RWPE2 (cell line): Measurements from ENCODE around the gene C1orf174.

Source experiments
- ATAC-seq: fragments of 200-7000 bp; cut with Tn5 transposase; 3 replicates; pipeline ENCODE4 v1.9.1; 2021; ENCODE audit warnings: low read depth
- DNase-seq: peaks from one replicate; pipeline ENCODE4 v3.0.0-alpha.2; 2020; ENCODE audit warnings: low spot score
- H3K27ac ChIP-seq: fragments of 450-650 bp; 2 replicates; pipeline ENCODE4 v1.5.1; 2017; ENCODE audit warnings: mild to moderate bottlenecking; ENCODE audit not compliant: poor library complexity, severe bottlenecking
- H3K27me3 ChIP-seq: fragments of 250-450 bp; sonication (Bioruptor Pico); 2 replicates; pipeline ENCODE4 v1.5.1; 2021; ENCODE audit warnings: mild to moderate bottlenecking, moderate library complexity; ENCODE audit not compliant: insufficient read depth, poor library complexity, severe bottlenecking
- H3K36me3 ChIP-seq: fragments of 250-450 bp; sonication (Bioruptor Pico); 2 replicates; pipeline ENCODE4 v1.5.1; 2020; ENCODE audit warnings: low read depth, mild to moderate bottlenecking, moderate library complexity
- H3K4me1 ChIP-seq: fragments of 250-450 bp; sonication (Bioruptor Pico); 2 replicates; pipeline ENCODE4 v1.5.1; 2021; ENCODE audit warnings: mild to moderate bottlenecking, moderate library complexity; ENCODE audit not compliant: insufficient read depth, poor library complexity, severe bottlenecking
- H3K4me3 ChIP-seq: fragments of 250-450 bp; sonication (Bioruptor Pico); 2 replicates; pipeline ENCODE4 v1.5.1; 2021; ENCODE audit warnings: mild to moderate bottlenecking, moderate library complexity; ENCODE audit not compliant: severe bottlenecking
- H3K9me3 ChIP-seq: fragments of 250-450 bp; sonication (Bioruptor Pico); 2 replicates; pipeline ENCODE4 v1.5.1; 2021; ENCODE audit warnings: mild to moderate bottlenecking, moderate library complexity; ENCODE audit not compliant: severe bottlenecking
- TF ChIP-seq, protein P1 (sequence below): fragments of 450-650 bp; IDR thresholded peaks from one replicate; pipeline ENCODE4 v1.5.1; 2017; ENCODE audit warnings: mild to moderate bottlenecking, moderate library complexity; ENCODE audit not compliant: poor library complexity, severe bottlenecking

Gene C1orf174

GRCh38 chr1:3931007-3931912, 31.2 kb upstream of the C1orf174 start:
- no peak for DNase-seq
- Histone ChIP-seq H3K4me1 (no peaks in the 10 kb centered on the region), H3K36me3 (no peaks in the 10 kb centered on the region), H3K27me3 (peaks cover 4% of the 10 kb centered on the region), H3K27ac (no peak overlapping the region), H3K4me3 (no peak overlapping the region), H3K9me3 (no peaks in the 10 kb centered on the region)
- no peak for ATAC-seq
- TF ChIP-seq, protein P1, sequence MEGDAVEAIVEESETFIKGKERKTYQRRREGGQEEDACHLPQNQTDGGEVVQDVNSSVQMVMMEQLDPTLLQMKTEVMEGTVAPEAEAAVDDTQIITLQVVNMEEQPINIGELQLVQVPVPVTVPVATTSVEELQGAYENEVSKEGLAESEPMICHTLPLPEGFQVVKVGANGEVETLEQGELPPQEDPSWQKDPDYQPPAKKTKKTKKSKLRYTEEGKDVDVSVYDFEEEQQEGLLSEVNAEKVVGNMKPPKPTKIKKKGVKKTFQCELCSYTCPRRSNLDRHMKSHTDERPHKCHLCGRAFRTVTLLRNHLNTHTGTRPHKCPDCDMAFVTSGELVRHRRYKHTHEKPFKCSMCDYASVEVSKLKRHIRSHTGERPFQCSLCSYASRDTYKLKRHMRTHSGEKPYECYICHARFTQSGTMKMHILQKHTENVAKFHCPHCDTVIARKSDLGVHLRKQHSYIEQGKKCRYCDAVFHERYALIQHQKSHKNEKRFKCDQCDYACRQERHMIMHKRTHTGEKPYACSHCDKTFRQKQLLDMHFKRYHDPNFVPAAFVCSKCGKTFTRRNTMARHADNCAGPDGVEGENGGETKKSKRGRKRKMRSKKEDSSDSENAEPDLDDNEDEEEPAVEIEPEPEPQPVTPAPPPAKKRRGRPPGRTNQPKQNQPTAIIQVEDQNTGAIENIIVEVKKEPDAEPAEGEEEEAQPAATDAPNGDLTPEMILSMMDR = no peak

DNA sequence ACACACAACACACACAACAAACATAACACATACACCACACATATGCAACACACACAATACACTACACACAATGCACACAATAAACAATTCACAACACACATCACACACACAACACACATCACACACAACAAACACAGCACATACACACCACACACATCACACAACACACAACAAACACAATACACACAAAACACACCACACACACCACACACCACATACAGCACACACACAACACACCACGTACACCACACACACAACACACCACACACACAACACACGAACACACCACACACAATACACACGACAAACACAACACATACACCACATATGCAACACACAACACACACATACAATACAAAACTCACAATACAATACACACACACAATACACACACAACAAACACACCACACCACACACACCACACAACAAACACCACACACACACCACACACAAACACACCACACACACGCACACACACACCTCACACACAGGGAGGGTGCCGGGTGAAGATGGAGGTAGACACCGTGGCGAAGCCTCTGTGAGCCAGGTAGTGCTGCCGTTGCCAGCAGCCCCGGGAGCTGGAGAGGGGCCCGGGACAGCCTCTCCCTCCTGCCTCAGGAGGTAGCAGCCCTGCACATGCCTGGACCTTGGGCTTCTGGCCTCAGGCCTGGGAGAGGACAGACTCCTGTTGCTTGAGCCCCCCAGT, 30.4 kb upstream of the C1orf174 start:
- Histone ChIP-seq H3K27ac (no peak overlapping the region), H3K27me3 (peaks cover 4% of the 10 kb centered on the region), H3K4me3 (no peak overlapping the region), H3K9me3 (no peaks in the 10 kb centered on the region), H3K36me3 (no peaks in the 10 kb centered on the region), H3K4me1 (no peaks in the 10 kb centered on the region)
- ATAC-seq (peak; percentile 29; the same call in 1 of the 3 replicates), DNase-seq (no peak)
- TF ChIP-seq, protein P1 = no peak

GRCh38 chr1:3929126-3929525, 29.1 kb upstream of the C1orf174 start:
- ATAC-seq = no peak
- DNase-seq = no peak
- Histone ChIP-seq H3K4me1 (no peaks in the 10 kb centered on the region), H3K27me3 (peaks cover 4% of the 10 kb centered on the region), H3K4me3 (no peak overlapping the region), H3K27ac (no peak overlapping the region), H3K36me3 (no peaks in the 10 kb centered on the region), H3K9me3 (no peaks in the 10 kb centered on the region)
- TF ChIP-seq, protein P1 = no peak

DNA sequence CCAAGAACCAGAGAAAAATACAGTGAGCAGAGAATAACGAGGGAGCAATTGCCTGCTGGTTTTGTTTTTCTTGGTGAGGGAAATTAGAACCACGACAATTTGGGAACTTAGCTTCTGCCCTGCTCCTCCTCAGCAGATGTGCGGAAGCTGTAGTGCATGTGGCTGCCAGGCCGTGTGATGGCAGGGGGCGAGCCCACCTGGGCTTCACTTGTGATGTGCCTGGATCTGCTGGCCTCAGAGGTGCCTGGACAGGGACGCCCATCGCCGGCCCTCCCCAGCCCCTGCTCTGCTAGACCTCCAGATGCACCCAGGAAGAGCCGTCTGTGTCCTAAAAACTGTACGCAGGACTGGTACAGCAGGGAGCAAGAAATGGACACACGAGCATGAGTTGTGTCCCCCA, 28.5 kb upstream of the C1orf174 start:
- DNase-seq (no peak), ATAC-seq (peak; percentile 37)
- no peak overlapping the region for H3K4me3 ChIP-seq
- TF ChIP-seq, protein P1 = no peak
- peaks cover 4% of the 10 kb centered on the region for H3K27me3 ChIP-seq
- no peak overlapping the region for H3K27ac ChIP-seq
- no peaks in the 10 kb centered on the region for H3K9me3 ChIP-seq
- H3K4me1 ChIP-seq = no peaks in the 10 kb centered on the region
- no peaks in the 10 kb centered on the region for H3K36me3 ChIP-seq
